Neural crest cell (in vitro differentiated cells): Measurements from ENCODE around the gene NADK2. TPM values are rescaled to one million over a fixed set of nuclear protein-coding genes. Genes with fewer than 3 reads are reported as not detected.
"Not testable (repeated sequence)": the region's sequence is repeated elsewhere in the genome, so short reads cannot be mapped to it uniquely, and the experiment has no call there.

Source experiments
- DNase-seq: peaks from one replicate; pipeline ENCODE4 v3.0.0; 2021; ENCODE audit warnings: low read depth, mixed read lengths, low spot score
- H3K27ac Mint-ChIP-seq: one replicate; pipeline ENCODE4 v1.8.0; 2021; ENCODE audit warnings: mild to moderate bottlenecking, mixed read lengths; ENCODE audit not compliant: unreplicated experiment
- H3K27me3 Mint-ChIP-seq: 2 replicates; pipeline ENCODE4 v1.8.0; 2021; ENCODE audit warnings: low read depth, mild to moderate bottlenecking, mixed read lengths
- H3K36me3 Mint-ChIP-seq: 2 replicates; pipeline ENCODE4 v1.8.0; 2021; ENCODE audit warnings: low read depth, mild to moderate bottlenecking, mixed read lengths
- H3K4me1 Mint-ChIP-seq: 2 replicates; pipeline ENCODE4 v1.8.0; 2021; ENCODE audit warnings: mixed read lengths
- H3K4me3 Mint-ChIP-seq: one replicate; pipeline ENCODE4 v1.8.0; 2021; ENCODE audit warnings: mild to moderate bottlenecking, mixed read lengths
- H3K9me3 Mint-ChIP-seq: 2 replicates; pipeline ENCODE4 v1.8.0; 2021; ENCODE audit warnings: mixed read lengths
- total RNA-seq: library from RNA; stranded (reverse); gene quantifications from 2 replicates; pipeline ENCODE4 v1.2.1, GENCODE V29; 2021
- TF ChIP-seq, protein P1 (sequence below): fragments of 200-600 bp; sonication (generic); conservative IDR thresholded peaks from 2 replicates; pipeline ENCODE4 v1.5.0; 2021; ENCODE audit warnings: antibody characterized with exemption, mild to moderate bottlenecking

The NADK2 gene
- total RNA-seq, 1 donor from 2014 or later = 29.2 TPM

DNA sequence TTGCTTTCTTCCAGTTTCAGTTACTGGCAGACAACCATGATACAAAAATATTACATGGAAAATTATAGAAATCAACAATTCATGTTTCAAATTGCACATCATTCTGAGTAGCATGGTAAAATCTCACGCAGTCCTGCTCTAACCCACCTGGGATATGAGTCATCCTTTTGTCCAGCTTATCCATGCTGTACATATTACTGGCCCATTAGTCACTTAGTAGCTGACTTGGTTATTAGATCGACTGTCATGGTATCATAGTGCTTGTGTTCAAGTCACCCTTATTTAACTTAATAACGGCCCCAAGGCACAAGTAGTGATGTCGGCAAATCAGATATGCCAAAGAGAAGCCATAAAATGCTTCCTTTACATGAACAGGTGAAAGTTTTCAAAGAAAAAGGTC lies 41.2 kb downstream of the NADK2 start:
- H3K27me3 Mint-ChIP-seq = no peaks in the 10 kb centered on the region
- TF ChIP-seq, protein P1, sequence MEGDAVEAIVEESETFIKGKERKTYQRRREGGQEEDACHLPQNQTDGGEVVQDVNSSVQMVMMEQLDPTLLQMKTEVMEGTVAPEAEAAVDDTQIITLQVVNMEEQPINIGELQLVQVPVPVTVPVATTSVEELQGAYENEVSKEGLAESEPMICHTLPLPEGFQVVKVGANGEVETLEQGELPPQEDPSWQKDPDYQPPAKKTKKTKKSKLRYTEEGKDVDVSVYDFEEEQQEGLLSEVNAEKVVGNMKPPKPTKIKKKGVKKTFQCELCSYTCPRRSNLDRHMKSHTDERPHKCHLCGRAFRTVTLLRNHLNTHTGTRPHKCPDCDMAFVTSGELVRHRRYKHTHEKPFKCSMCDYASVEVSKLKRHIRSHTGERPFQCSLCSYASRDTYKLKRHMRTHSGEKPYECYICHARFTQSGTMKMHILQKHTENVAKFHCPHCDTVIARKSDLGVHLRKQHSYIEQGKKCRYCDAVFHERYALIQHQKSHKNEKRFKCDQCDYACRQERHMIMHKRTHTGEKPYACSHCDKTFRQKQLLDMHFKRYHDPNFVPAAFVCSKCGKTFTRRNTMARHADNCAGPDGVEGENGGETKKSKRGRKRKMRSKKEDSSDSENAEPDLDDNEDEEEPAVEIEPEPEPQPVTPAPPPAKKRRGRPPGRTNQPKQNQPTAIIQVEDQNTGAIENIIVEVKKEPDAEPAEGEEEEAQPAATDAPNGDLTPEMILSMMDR = no peak
- no peak overlapping the region for H3K27ac Mint-ChIP-seq
- no peaks in the 10 kb centered on the region for H3K9me3 Mint-ChIP-seq
- no peak overlapping the region for H3K4me3 Mint-ChIP-seq
- DNase-seq = no peak
- H3K36me3 Mint-ChIP-seq = peaks cover 7% of the 10 kb centered on the region
- H3K4me1 Mint-ChIP-seq = no peaks in the 10 kb centered on the region

DNA sequence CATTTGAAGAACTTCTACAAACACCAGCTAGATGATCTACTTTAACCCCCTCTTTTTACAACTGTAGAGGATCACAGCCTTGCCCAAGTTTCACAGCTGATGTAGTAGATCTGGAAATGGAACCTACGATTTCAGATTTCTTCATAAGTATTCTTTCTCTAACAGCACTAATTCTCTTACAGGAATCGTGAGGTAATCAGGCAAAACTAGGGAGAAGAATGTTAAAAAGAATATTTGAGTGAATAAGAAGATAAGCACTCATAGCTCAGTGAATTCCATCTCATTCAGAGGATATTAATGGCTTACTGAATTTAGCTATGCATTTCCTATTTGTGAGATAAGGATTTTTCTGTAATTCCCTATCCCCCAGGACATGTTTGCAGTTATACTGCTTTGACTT lies 42.1 kb downstream of the NADK2 start:
- Mint-ChIP-seq H3K9me3 (no peaks in the 10 kb centered on the region), H3K4me3 (no peak overlapping the region), H3K27me3 (no peaks in the 10 kb centered on the region), H3K4me1 (no peaks in the 10 kb centered on the region), H3K27ac (no peak overlapping the region), H3K36me3 (peaks cover 9% of the 10 kb centered on the region)
- TF ChIP-seq, protein P1 = no peak
- no peak for DNase-seq

DNA sequence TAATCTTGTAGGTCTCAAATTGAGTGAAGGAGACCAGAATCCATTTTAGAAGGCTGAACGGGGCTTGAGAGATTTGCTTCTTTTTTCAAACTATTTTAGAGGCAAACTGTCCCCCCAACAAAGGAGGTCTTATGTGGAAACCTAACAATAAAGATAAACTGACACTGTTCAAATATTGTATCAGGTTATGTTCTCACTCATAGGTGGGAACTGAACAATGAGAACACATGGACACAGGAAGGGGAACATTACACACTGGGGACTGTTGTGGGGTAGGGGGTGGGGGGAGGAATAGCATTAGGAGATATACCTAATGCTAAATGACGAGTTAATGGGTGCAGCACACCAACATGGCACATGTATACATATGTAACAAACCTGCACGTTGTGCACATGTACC lies 42.9 kb downstream of the NADK2 start:
- not testable (repeated sequence) for H3K36me3 Mint-ChIP-seq

DNA sequence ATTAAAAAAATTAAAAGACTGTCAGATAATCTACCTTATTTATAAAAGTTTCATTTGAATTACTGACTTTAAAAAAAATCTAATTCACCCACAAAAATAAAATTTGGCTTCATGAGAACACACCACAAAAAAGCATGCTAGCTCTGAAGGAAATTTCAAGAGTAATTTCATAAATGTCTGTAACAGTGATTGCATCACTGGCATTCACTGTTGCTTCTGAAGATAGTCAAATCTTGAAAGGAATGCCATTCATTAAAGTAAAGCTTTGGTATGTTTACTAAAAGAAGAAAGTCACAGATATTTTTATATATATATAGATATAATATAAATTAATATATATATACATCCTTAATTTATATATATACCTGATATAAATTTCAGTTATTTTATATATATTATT lies 43.4 kb downstream of the NADK2 start:
- H3K27ac Mint-ChIP-seq = no peak overlapping the region
- H3K36me3 Mint-ChIP-seq = peaks cover 11% of the 10 kb centered on the region
- H3K9me3 Mint-ChIP-seq = no peaks in the 10 kb centered on the region
- no peak for DNase-seq
- TF ChIP-seq, protein P1 = no peak
- no peak overlapping the region for H3K4me3 Mint-ChIP-seq
- no peaks in the 10 kb centered on the region for H3K27me3 Mint-ChIP-seq
- no peaks in the 10 kb centered on the region for H3K4me1 Mint-ChIP-seq

More for the DNA sequence above, 42.9 kb downstream of the NADK2 start:
- not testable (repeated sequence) for H3K9me3 Mint-ChIP-seq, H3K27me3 Mint-ChIP-seq, H3K4me3 Mint-ChIP-seq, DNase-seq, H3K27ac Mint-ChIP-seq, H3K4me1 Mint-ChIP-seq

DNA sequence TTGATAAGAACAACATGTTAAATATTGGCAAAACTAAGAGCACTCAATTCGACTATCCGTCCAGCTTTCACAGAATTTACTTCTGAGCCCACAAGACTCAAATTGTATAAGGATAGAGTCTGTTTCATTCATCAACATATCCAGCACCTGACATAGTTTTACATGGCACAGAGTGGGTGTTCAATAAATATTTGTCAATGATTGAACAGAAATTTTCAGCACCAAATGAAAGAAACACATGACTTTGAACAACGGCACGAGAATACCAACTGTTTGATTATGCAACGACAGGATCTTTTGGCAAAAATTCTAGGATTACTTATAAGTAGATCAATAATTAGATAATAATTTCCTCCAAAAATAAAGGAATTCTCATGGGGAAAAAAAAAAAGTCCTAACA lies 48.0 kb downstream of the NADK2 start:
- Mint-ChIP-seq H3K27me3 (no peaks in the 10 kb centered on the region), H3K4me3 (no peak overlapping the region), H3K36me3 (peaks cover 46% of the 10 kb centered on the region), H3K27ac (no peak overlapping the region), H3K9me3 (peaks cover 4% of the 10 kb centered on the region), H3K4me1 (no peaks in the 10 kb centered on the region)
- TF ChIP-seq, protein P1 = no peak
- no peak for DNase-seq

DNA sequence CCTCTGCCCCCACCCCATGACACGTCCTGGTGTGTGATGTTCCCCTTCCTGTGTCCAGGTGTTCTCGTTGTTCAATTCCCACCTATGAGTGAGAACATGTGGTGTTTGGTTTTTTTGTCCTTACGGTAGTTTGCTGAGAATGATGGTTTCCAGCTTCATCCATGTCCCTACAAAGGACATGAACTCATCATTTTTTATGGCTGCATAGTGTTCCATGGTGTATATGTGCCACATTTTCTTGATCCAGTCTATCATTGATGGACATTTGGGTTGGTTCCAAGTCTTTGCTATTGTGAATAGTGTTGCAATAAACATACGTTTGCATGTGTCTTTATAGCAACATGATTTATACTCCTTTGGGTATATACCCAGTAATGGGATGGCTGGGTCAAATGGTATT lies 57.3 kb downstream of the NADK2 start:
- not testable (repeated sequence) for H3K4me3 Mint-ChIP-seq, H3K4me1 Mint-ChIP-seq, H3K27ac Mint-ChIP-seq, DNase-seq, H3K27me3 Mint-ChIP-seq
- Mint-ChIP-seq H3K36me3 (peaks cover 75% of the 10 kb centered on the region), H3K9me3 (peaks cover 20% of the 10 kb centered on the region)

DNA sequence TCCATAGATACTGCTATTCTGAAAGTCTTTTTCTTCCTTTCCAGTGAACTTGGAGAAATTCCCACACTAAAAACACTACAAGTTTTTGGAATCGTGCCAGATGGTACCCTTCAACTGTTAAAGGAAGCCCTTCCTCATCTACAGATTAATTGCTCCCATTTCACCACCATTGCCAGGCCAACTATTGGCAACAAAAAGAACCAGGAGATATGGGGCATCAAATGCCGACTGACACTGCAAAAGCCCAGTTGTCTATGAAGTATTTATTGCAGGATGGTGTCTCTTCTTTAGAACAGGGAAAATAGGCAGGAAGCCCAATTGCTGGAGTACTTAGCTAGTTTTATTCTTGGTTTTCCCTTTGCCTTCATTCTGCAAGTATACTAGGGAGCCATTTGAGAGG lies 60.0 kb downstream of the NADK2 start:
- H3K4me1 Mint-ChIP-seq = peaks cover 11% of the 10 kb centered on the region

More for the DNA sequence above, 60.0 kb downstream of the NADK2 start:
- no peak overlapping the region for H3K4me3 Mint-ChIP-seq
- TF ChIP-seq, protein P1 = no peak
- H3K9me3 Mint-ChIP-seq = peaks cover 1% of the 10 kb centered on the region
- no peak overlapping the region for H3K27ac Mint-ChIP-seq
- DNase-seq = no peak
- peaks cover 49% of the 10 kb centered on the region for H3K36me3 Mint-ChIP-seq
- no peaks in the 10 kb centered on the region for H3K27me3 Mint-ChIP-seq
